ENCODE measurements around the gene OR4C11. TPM values are rescaled to one million over a fixed set of nuclear protein-coding genes. Genes with fewer than 3 reads are reported as not detected.

OR4C11 gene
- total and polyA plus RNA-seq, 2 donors (not counting 3 experiments of a cell fraction or from before 2014, with no cell fraction given) = not detected

- no peaks in the 10 kb centered on the region for H3K4me1 ChIP-seq (ENCODE audit: control insufficient read depth, extremely low read depth, insufficient read depth, low read length)
- dilution Hi-C loops (cut with MboI; ENCODE audit: extremely low pct_ligation_motif_present, low sequenced_read_pairs) (no loop called here), intact Hi-C loops (cut with micrococcal nuclease) (no loop called here)
- H2AFZ ChIP-seq (ENCODE audit: low read depth, low read length) = no peak overlapping the region
- no peaks in the 10 kb centered on the region for H3K36me3 ChIP-seq (ENCODE audit: control insufficient read depth in 2 of 2, extremely low read depth in 1 of 2, insufficient read depth in 2 of 2, low read length in 2 of 2)
- no peak overlapping the region for H3K27ac ChIP-seq (ENCODE audit: insufficient read depth, low read depth, low read length)
- H3K79me2 ChIP-seq (ENCODE audit: control insufficient read depth, insufficient read depth, low read length) = no peaks in the 10 kb centered on the region
- ChIA-PET CTCF (no interaction called here), POLR2A (no interaction called here)
- BruUV-seq (replicated peaks) = no TSS peak
- no peaks in the 10 kb centered on the region for H4K20me1 ChIP-seq (replicated peaks; ENCODE audit: control insufficient read depth, extremely low read depth, insufficient read depth, low read length)
- no peak for FAIRE-seq
- DNase-seq (ENCODE audit: low read depth, low spot score) = no peak
- H3K9ac ChIP-seq (replicated peaks; ENCODE audit: extremely low read depth, insufficient read depth, low read length) = no peak overlapping the region
- no peak for TF ChIP-seq POLR2A (IDR thresholded peaks at IDR 0.05; ENCODE audit: low read depth, low read length)
- TF ChIP-seq POLR2AphosphoS5 (IDR thresholded peaks at IDR 0.05; ENCODE audit: insufficient read depth, low read depth, low read length) = no peak
- no peaks in the 10 kb centered on the region for H3K9me1 ChIP-seq (replicated peaks; ENCODE audit: control insufficient read depth, extremely low read depth, insufficient read depth, low read length)
- peaks cover 2% of the 10 kb centered on the region for H3K9me3 ChIP-seq (replicated peaks; ENCODE audit: control insufficient read depth, insufficient read depth, low read length)
- no peak overlapping the region for H3K4me2 ChIP-seq (ENCODE audit: insufficient read depth, low read length)
- H3K4me3 ChIP-seq (replicated peaks in 1 of 3; ENCODE audit: insufficient read depth in 1 of 3, low read depth in 1 of 3, low read length in 3 of 3) = no peak overlapping the region
- no peaks in the 10 kb centered on the region for H3K27me3 ChIP-seq (ENCODE audit: control insufficient read depth in 2 of 2, insufficient read depth in 2 of 2, low read length in 2 of 2)
These were observed 34.9 kb downstream of the OR4C11 start for GRCh38 chr11:55572548-55572947.

GRCh38 chr11:55571828-55572227 lies 35.6 kb downstream of the OR4C11 start, which contains the start of gene OR4C16:
OR4C16 (plus strand) TSS chr11:55572128; CDS start chr11:55572128, 0 bp downstream.
- Histone ChIP-seq H3K9me3 (replicated peaks; ENCODE audit: control insufficient read depth, insufficient read depth, low read length) (no peaks in the 10 kb centered on the region), H3K36me3 (ENCODE audit: control insufficient read depth in 2 of 2, extremely low read depth in 1 of 2, insufficient read depth in 2 of 2, low read length in 2 of 2) (no peaks in the 10 kb centered on the region), H4K20me1 (replicated peaks; ENCODE audit: control insufficient read depth, extremely low read depth, insufficient read depth, low read length) (no peaks in the 10 kb centered on the region), H2AFZ (ENCODE audit: low read depth, low read length) (no peak within 1 kb of the TSS), H3K79me2 (ENCODE audit: control insufficient read depth, insufficient read depth, low read length) (no peaks in the 10 kb centered on the region), H3K27me3 (ENCODE audit: control insufficient read depth in 2 of 2, insufficient read depth in 2 of 2, low read length in 2 of 2) (no peaks in the 10 kb centered on the region), H3K9ac (replicated peaks; ENCODE audit: extremely low read depth, insufficient read depth, low read length) (no peak within 1 kb of the TSS), H3K4me3 (replicated peaks in 1 of 3; ENCODE audit: insufficient read depth in 1 of 3, low read depth in 1 of 3, low read length in 3 of 3) (no peak within 1 kb of the TSS), H3K4me2 (ENCODE audit: insufficient read depth, low read length) (no peak within 1 kb of the TSS), H3K27ac (ENCODE audit: insufficient read depth, low read depth, low read length) (no peak within 1 kb of the TSS), H3K4me1 (ENCODE audit: control insufficient read depth, extremely low read depth, insufficient read depth, low read length) (no peaks in the 10 kb centered on the region), H3K9me1 (replicated peaks; ENCODE audit: control insufficient read depth, extremely low read depth, insufficient read depth, low read length) (no peaks in the 10 kb centered on the region)
- no TSS peak for BruUV-seq (replicated peaks)
- FAIRE-seq (no peak), DNase-seq (ENCODE audit: low read depth, low spot score) (no peak)
- intact Hi-C loops (cut with micrococcal nuclease) = no loop called here
- dilution Hi-C loops (cut with MboI; ENCODE audit: extremely low pct_ligation_motif_present, low sequenced_read_pairs) = no loop called here
- CTCF ChIA-PET = no interaction called here
- no peak for TF ChIP-seq MYC (IDR thresholded peaks at IDR 0.05; ENCODE audit: low read depth, low read length)
- POLR2A ChIA-PET = no interaction called here
